Measurements from ENCODE around the gene LRP1B. TPM values are rescaled to one million over a fixed set of nuclear protein-coding genes. Genes with fewer than 3 reads are reported as not detected.

LRP1B gene
- total RNA-seq, 4 donors from 2014 or later, result 3.3 to 11.1 (median 4.6) TPM

- H3K36me3 ChIP-seq, result no peaks in the 10 kb centered on the region
- intact Hi-C loops (cut with DNase I; ENCODE audit: low total_unique reads) (no loop called here), in situ Hi-C loops (cut with MboI; ENCODE audit: low sequenced_read_pairs in 4 of 4) (no loop called here)
- no peaks in the 10 kb centered on the region for H3K9me3 ChIP-seq
- no peak overlapping the region for H3K27ac ChIP-seq
- H3K4me1 ChIP-seq, result no peaks in the 10 kb centered on the region
- ATAC-seq (no peak), DNase-seq (no peak)
- no peaks in the 10 kb centered on the region for H3K27me3 ChIP-seq
- no peak overlapping the region for H3K4me3 ChIP-seq
- no peak for TF ChIP-seq CTCF (IDR thresholded peaks at IDR 0.05 in 4 of 5, conservative IDR thresholded peaks at IDR 0.05 in 1 of 5)
- no peak for TF ChIP-seq POLR2A (IDR thresholded peaks at IDR 0.05)
These were observed 205.3 kb downstream of the LRP1B start for GRCh38 chr2:141925511-141925910.

- no peak for DNase-seq
- no peaks in the 10 kb centered on the region for H3K36me3 ChIP-seq
These were observed 207.2 kb downstream of the LRP1B start for GRCh38 chr2:141923657-141924056.

GRCh38 chr2:141911485-141912066 lies 219.2 kb downstream of the LRP1B start:
- in situ Hi-C loops (cut with MboI; ENCODE audit: low sequenced_read_pairs in 4 of 4) (no loop called here), intact Hi-C loops (cut with DNase I; ENCODE audit: low total_unique reads) (no loop called here)
- no peak for DNase-seq
- no peak for TF ChIP-seq POLR2A (IDR thresholded peaks at IDR 0.05)
- no peak for TF ChIP-seq CTCF (IDR thresholded peaks at IDR 0.05 in 4 of 5, conservative IDR thresholded peaks at IDR 0.05 in 1 of 5)
- no peak overlapping the region for H3K27ac ChIP-seq
- H3K27me3 ChIP-seq, result no peaks in the 10 kb centered on the region
- no peaks in the 10 kb centered on the region for H3K9me3 ChIP-seq
- no peaks in the 10 kb centered on the region for H3K4me1 ChIP-seq
- no peak for ATAC-seq
- no peak overlapping the region for H3K4me3 ChIP-seq
- H3K36me3 ChIP-seq, result no peaks in the 10 kb centered on the region

More at GRCh38 chr2:141923657-141924056, 207.2 kb downstream of the LRP1B start:
- Histone ChIP-seq H3K27me3 (no peaks in the 10 kb centered on the region), H3K4me3 (no peak overlapping the region), H3K9me3 (no peaks in the 10 kb centered on the region), H3K4me1 (no peaks in the 10 kb centered on the region), H3K27ac (no peak overlapping the region)
- TF ChIP-seq POLR2A (IDR thresholded peaks at IDR 0.05) (no peak), CTCF (IDR thresholded peaks at IDR 0.05 in 4 of 5, conservative IDR thresholded peaks at IDR 0.05 in 1 of 5) (no peak)
- ATAC-seq, result no peak
- intact Hi-C loops (cut with DNase I; ENCODE audit: low total_unique reads), result no loop called here
- in situ Hi-C loops (cut with MboI; ENCODE audit: low sequenced_read_pairs in 4 of 4), result no loop called here

- Histone ChIP-seq H3K4me3 (no peak overlapping the region), H3K27ac (no peak overlapping the region), H3K27me3 (no peaks in the 10 kb centered on the region), H3K4me1 (no peaks in the 10 kb centered on the region), H3K9me3 (no peaks in the 10 kb centered on the region), H3K36me3 (no peaks in the 10 kb centered on the region)
- ATAC-seq, result no peak
- TF ChIP-seq CTCF (IDR thresholded peaks at IDR 0.05 in 4 of 5, conservative IDR thresholded peaks at IDR 0.05 in 1 of 5) (no peak), POLR2A (IDR thresholded peaks at IDR 0.05) (no peak)
- in situ Hi-C loops (cut with MboI; ENCODE audit: low sequenced_read_pairs in 4 of 4) (no loop called here), intact Hi-C loops (cut with DNase I; ENCODE audit: low total_unique reads) (no loop called here)
- no peak for DNase-seq
These were observed 224.1 kb downstream of the LRP1B start for GRCh38 chr2:141906678-141907077.

GRCh38 chr2:141900826-141901225 lies 230.0 kb downstream of the LRP1B start:
- in situ Hi-C loops (cut with MboI; ENCODE audit: low sequenced_read_pairs in 4 of 4) (no loop called here), intact Hi-C loops (cut with DNase I; ENCODE audit: low total_unique reads) (no loop called here)
- no peak for DNase-seq
- Histone ChIP-seq H3K4me3 (no peak overlapping the region), H3K4me1 (no peaks in the 10 kb centered on the region), H3K27me3 (no peaks in the 10 kb centered on the region), H3K36me3 (no peaks in the 10 kb centered on the region), H3K27ac (no peak overlapping the region), H3K9me3 (no peaks in the 10 kb centered on the region)
- no peak for ATAC-seq
- TF ChIP-seq POLR2A (IDR thresholded peaks at IDR 0.05), result no peak
- no peak for TF ChIP-seq CTCF (IDR thresholded peaks at IDR 0.05 in 4 of 5, conservative IDR thresholded peaks at IDR 0.05 in 1 of 5)
